GM13976 (cell line): ENCODE measurements around the gene MYBBP1A.

Experiments used
- DNase-seq: peaks from one replicate; pipeline ENCODE4 v3.0.0; 2012; ENCODE audit warnings: low spot score
- CTCF ChIP-seq: IDR thresholded peaks from 2 replicates; pipeline ENCODE4 v1.5.1; 2012; ENCODE audit warnings: borderline replicate concordance, mild to moderate bottlenecking; ENCODE audit not compliant: insufficient read depth; ENCODE audit errors: extremely low read depth, missing control alignments, control extremely low read depth
- in situ Hi-C: fragments of 300-500 bp; cut with MboI; formaldehyde crosslinking; loops from one replicate; pipeline ENCODE4 v1.12.0; 2022; ENCODE audit warnings: low sequenced_read_pairs, mixed read lengths, inconsistent platforms; ENCODE audit not compliant: unreplicated experiment

The MYBBP1A gene

GRCh38 chr17:4505187-4505586, 50.0 kb downstream of the MYBBP1A start:
- TF ChIP-seq CTCF = no peak
- no peak for DNase-seq
- in situ Hi-C loops = no loop called here

GRCh38 chr17:4504188-4504587, 51.0 kb downstream of the MYBBP1A start:
- no peak for DNase-seq
- in situ Hi-C loops = no loop called here
- TF ChIP-seq CTCF = no peak

GRCh38 chr17:4503283-4504025, 51.7 kb downstream of the MYBBP1A start:
- in situ Hi-C loops = no loop called here
- TF ChIP-seq CTCF = no peak
- DNase-seq = no peak

GRCh38 chr17:4502466-4503154, 52.6 kb downstream of the MYBBP1A start:
- in situ Hi-C loops = no loop called here
- no peak for TF ChIP-seq CTCF
- no peak for DNase-seq

- no peak for DNase-seq
- no peak for TF ChIP-seq CTCF
- in situ Hi-C loops = no loop called here
These were observed 53.8 kb downstream of the MYBBP1A start for GRCh38 chr17:4501295-4501949.

- in situ Hi-C loops = no loop called here
- DNase-seq = no peak
- no peak for TF ChIP-seq CTCF
These were observed 55.0 kb downstream of the MYBBP1A start for GRCh38 chr17:4500191-4500571.
